OCI-LY7 (cell line): ENCODE results near the gene FLAD1. TPM values are rescaled to one million over a fixed set of nuclear protein-coding genes. Genes with fewer than 3 reads are reported as not detected.

Source experiments
- BruUV-seq: library from RNA; stranded (reverse); fragments of 400-500 nt; replicated peaks from 2 replicates; lab custom pipeline; 2021; lab: Mats Ljungman, UMichigan
- CTCF ChIA-PET: fragments of 300-600 bp; sonication (Branson Sonifier 250); formaldehyde crosslinking; loops from one replicate; lab custom pipeline; 2022; ENCODE audit warnings: antibody characterized with exemption; ENCODE audit not compliant: unreplicated experiment; lab: Charles Lee
- POLR2A ChIA-PET: fragments of 300-600 bp; sonication (Branson Sonifier 250); formaldehyde crosslinking; loops from one replicate; lab custom pipeline; 2022; ENCODE audit warnings: antibody characterized with exemption; lab: Charles Lee
- DNase-seq: peaks from one replicate; pipeline ENCODE4 v3.0.0-alpha.2; 2015; ENCODE audit warnings: low spot score
- H2AFZ ChIP-seq: fragments of 200-600 bp; sonication (generic), shearing (Covaris generic); 2 replicates; pipeline ENCODE4 v1.6.1; 2014; ENCODE audit warnings: mild to moderate bottlenecking, antibody characterized with exemption, low read length, moderate library complexity
- H3K27ac ChIP-seq: fragments of 200-600 bp; sonication (generic); 2 replicates; pipeline ENCODE4 v1.5.1; 2014; ENCODE audit warnings: mixed run types, low read depth, mild to moderate bottlenecking, moderate library complexity, low read length, inconsistent platforms; ENCODE audit not compliant: poor library complexity, severe bottlenecking
- H3K36me3 ChIP-seq: fragments of 200-600 bp; sonication (generic); 2 replicates; pipeline ENCODE4 v1.6.1; 2014; ENCODE audit warnings: mild to moderate bottlenecking, antibody characterized with exemption, low read length, moderate library complexity, mixed read lengths; ENCODE audit not compliant: insufficient read depth
- H3K4me1 ChIP-seq: fragments of 200-600 bp; sonication (generic); 2 replicates; pipeline ENCODE4 v1.5.1; 2014; ENCODE audit warnings: mild to moderate bottlenecking, low read length; ENCODE audit not compliant: insufficient read depth, poor library complexity, severe bottlenecking
- H3K4me2 ChIP-seq: fragments of 200-600 bp; sonication (generic); 2 replicates; pipeline ENCODE4 v1.6.1; 2014; ENCODE audit warnings: mild to moderate bottlenecking, low read length
- H3K4me3 ChIP-seq: fragments of 200-600 bp; sonication (generic); 2 replicates; pipeline ENCODE4 v1.5.1; 2014; ENCODE audit warnings: mild to moderate bottlenecking, low read depth, low read length; ENCODE audit not compliant: poor library complexity, severe bottlenecking
- H3K79me2 ChIP-seq: fragments of 200-600 bp; sonication (generic); 2 replicates; pipeline ENCODE4 v1.6.1; 2016; ENCODE audit warnings: low read depth, mild to moderate bottlenecking, low read length, moderate library complexity, mixed read lengths; ENCODE audit not compliant: insufficient read depth
- H3K9me2 ChIP-seq: fragments of 200-600 bp; sonication (generic); 2 replicates; pipeline ENCODE4 v1.6.1; 2016; ENCODE audit warnings: mild to moderate bottlenecking, low read length, mixed read lengths; ENCODE audit not compliant: insufficient read depth
- H3K9me3 ChIP-seq: fragments of 200-600 bp; sonication (generic); 2 replicates; pipeline ENCODE4 v1.6.1; 2014; ENCODE audit warnings: mild to moderate bottlenecking, mixed run types, low read length, mixed read lengths
- H4K20me1 ChIP-seq: fragments of 200-600 bp; sonication (generic); 2 replicates; pipeline ENCODE4 v1.6.1; 2014; ENCODE audit warnings: mild to moderate bottlenecking, antibody characterized with exemption, low read length, moderate library complexity, mixed read lengths; ENCODE audit not compliant: insufficient read depth
- EZH2phosphoT487 ChIP-seq: fragments of 200-600 bp; sonication (generic); IDR thresholded peaks from 2 replicates; pipeline ENCODE4 v1.6.1; 2018; ENCODE audit warnings: low read depth, borderline replicate concordance, mild to moderate bottlenecking, mixed run types, antibody characterized with exemption, low read length, moderate library complexity, mixed read lengths
- intact Hi-C: fragments of 100-400 bp; cut with micrococcal nuclease; formaldehyde crosslinking; loops from one replicate; pipeline ENCODE4 v1.10.0; 2022; ENCODE audit not compliant: unreplicated experiment
- total RNA-seq, 2 experiments: library from RNA; depleted of rRNA in 1 of 2; stranded (reverse); fragments of >200 nt in 1 of 2; shearing (Covaris generic) in 1 of 2; gene quantifications; 2 replicates each; pipeline ENCODE4 v1.2.3, GENCODE V29; 2014 to 2022
- TF ChIP-seq, protein P1 (sequence below): fragments of 200-600 bp; sonication (generic); conservative IDR thresholded peaks from 2 replicates; pipeline ENCODE4 v1.5.1; 2014; ENCODE audit warnings: mild to moderate bottlenecking, antibody characterized with exemption, low read length, moderate library complexity, mixed read lengths

Gene FLAD1
- total RNA-seq, 2 experiments from 2014 or later: 52.7 to 57.9 TPM

DNA sequence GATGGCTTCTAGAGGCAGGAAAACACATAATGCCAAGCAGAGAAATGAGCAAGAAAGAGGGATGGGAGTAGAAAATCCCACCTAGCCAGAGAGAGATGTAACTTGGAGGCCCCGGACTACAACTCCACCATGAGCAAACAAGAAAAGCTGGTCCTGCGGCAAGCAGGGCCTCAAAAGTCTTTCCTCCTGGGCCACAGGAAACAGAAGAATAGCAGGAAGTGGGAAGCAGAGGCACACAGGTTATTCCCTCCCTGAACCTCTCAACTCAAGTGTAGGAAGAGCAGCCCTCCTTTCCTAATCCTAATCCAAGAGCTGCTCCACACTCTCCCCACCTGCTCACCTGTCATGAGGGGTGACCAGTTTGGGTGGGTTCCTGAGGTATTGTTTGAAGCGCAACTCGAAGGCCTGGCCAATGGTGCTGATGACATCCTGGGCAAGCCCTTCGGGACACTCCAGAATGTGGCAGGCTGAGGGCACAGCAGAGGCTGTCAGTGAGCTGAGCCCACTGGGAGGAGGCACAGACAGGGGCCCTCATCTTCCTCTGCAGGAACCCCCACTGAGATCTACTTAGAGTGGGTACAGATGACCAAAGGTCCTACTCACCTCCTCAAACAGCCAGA is 15.7 kb upstream of the FLAD1 start:
- no peak overlapping the region for H3K4me3 ChIP-seq
- TF ChIP-seq, protein P1, sequence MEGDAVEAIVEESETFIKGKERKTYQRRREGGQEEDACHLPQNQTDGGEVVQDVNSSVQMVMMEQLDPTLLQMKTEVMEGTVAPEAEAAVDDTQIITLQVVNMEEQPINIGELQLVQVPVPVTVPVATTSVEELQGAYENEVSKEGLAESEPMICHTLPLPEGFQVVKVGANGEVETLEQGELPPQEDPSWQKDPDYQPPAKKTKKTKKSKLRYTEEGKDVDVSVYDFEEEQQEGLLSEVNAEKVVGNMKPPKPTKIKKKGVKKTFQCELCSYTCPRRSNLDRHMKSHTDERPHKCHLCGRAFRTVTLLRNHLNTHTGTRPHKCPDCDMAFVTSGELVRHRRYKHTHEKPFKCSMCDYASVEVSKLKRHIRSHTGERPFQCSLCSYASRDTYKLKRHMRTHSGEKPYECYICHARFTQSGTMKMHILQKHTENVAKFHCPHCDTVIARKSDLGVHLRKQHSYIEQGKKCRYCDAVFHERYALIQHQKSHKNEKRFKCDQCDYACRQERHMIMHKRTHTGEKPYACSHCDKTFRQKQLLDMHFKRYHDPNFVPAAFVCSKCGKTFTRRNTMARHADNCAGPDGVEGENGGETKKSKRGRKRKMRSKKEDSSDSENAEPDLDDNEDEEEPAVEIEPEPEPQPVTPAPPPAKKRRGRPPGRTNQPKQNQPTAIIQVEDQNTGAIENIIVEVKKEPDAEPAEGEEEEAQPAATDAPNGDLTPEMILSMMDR: no peak
- no peak for TF ChIP-seq EZH2phosphoT487
- H3K79me2 ChIP-seq: peaks cover 19% of the 10 kb centered on the region
- BruUV-seq: no TSS peak
- H4K20me1 ChIP-seq: no peaks in the 10 kb centered on the region
- no peaks in the 10 kb centered on the region for H3K9me2 ChIP-seq
- ChIA-PET POLR2A (interaction anchor here (2.1 kb wide), 1 partner anchor 16 kb away, joined by 5 read pairs; the partner anchor contains the start of gene FLAD1), CTCF (no interaction called here)
- intact Hi-C loops: no loop called here
- H2AFZ ChIP-seq: no peak overlapping the region
- H3K4me1 ChIP-seq: peaks cover 31% of the 10 kb centered on the region
- DNase-seq: no peak
- H3K9me3 ChIP-seq: no peaks in the 10 kb centered on the region
- peaks cover 80% of the 10 kb centered on the region for H3K36me3 ChIP-seq
- H3K4me2 ChIP-seq: no peak overlapping the region
- no peak overlapping the region for H3K27ac ChIP-seq

DNA sequence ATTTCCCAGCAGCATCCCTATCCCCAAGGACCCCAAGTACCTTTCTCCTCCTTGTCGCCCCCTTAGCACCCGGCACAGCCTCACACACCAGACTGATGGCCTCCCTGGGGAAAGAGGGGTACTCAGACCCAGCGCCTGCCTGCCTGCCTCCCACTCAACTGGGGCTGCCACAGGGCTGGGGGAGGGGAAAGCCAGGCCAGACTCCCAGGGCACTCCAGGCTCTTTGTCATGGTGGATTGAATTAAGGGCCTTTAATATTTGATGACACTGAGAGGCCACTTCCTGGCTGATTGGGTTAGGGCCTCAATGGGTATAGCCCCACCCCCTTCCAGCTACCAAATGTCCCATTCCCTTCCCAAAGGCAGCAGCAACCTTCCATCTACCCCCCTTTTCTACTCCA is 14.4 kb upstream of the FLAD1 start:
- H2AFZ ChIP-seq: no peak overlapping the region
- BruUV-seq: no TSS peak
- no peak for DNase-seq
- no peak overlapping the region for H3K4me2 ChIP-seq
- ChIA-PET CTCF (no interaction called here), POLR2A (no interaction called here)
- no peak overlapping the region for H3K4me3 ChIP-seq
- peaks cover 30% of the 10 kb centered on the region for H3K4me1 ChIP-seq
- H3K9me3 ChIP-seq: no peaks in the 10 kb centered on the region
- intact Hi-C loops: no loop called here
- no peaks in the 10 kb centered on the region for H3K9me2 ChIP-seq
- peaks cover 70% of the 10 kb centered on the region for H3K36me3 ChIP-seq
- TF ChIP-seq, protein P1: no peak
- no peak for TF ChIP-seq EZH2phosphoT487
- H3K79me2 ChIP-seq: peaks cover 32% of the 10 kb centered on the region
- H4K20me1 ChIP-seq: no peaks in the 10 kb centered on the region
- no peak overlapping the region for H3K27ac ChIP-seq

DNA sequence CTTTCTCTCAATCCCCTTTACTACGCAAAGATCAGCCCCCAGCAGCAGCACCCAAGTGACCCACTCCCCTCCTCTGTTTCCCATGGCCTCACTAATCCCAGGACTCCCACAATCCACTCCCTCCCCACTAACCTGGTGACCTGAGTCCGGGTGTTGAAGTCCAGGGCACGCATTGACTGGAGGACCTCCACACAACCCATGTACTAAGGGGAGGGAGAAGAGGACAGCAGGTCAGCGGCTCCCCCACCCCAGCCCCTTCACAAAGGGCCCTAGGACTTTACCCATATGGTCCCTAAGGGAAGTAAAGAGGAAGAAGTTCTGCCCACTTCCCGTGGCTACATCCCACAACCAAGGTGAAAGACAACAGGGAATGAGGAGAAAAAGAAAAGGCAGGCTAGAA is 13.9 kb upstream of the FLAD1 start:
- Histone ChIP-seq H3K36me3 (peaks cover 65% of the 10 kb centered on the region), H3K79me2 (peaks cover 34% of the 10 kb centered on the region)

More for the DNA sequence above, 13.9 kb upstream of the FLAD1 start:
- Histone ChIP-seq H3K9me2 (no peaks in the 10 kb centered on the region), H3K4me1 (peaks cover 30% of the 10 kb centered on the region), H3K4me2 (no peak overlapping the region), H3K9me3 (no peaks in the 10 kb centered on the region), H4K20me1 (no peaks in the 10 kb centered on the region), H3K4me3 (no peak overlapping the region), H2AFZ (no peak overlapping the region), H3K27ac (no peak overlapping the region)
- no peak for TF ChIP-seq EZH2phosphoT487
- TF ChIP-seq, protein P1: no peak
- CTCF ChIA-PET: no interaction called here
- no TSS peak for BruUV-seq
- no peak for DNase-seq
- intact Hi-C loops: no loop called here
- POLR2A ChIA-PET: interaction anchor here (0.7 kb wide), 1 partner anchor 16 kb away, joined by 6 read pairs; no protein-coding TSS in a partner anchor
